GM12892 (cell line): ENCODE measurements around the gene ADARB2.

Experiments
- DNase-seq: peaks from one replicate; pipeline ENCODE4 v3.0.0; 2011; ENCODE audit not compliant: insufficient read length
- FAIRE-seq: peaks from 2 replicates; lab custom pipeline; 2011; peaks lifted over from hg19 to GRCh38; lab: Jason Lieb, UNC
- POLR2A ChIP-seq: IDR thresholded peaks from 2 replicates; pipeline ENCODE4 v1.6.1; 2011; ENCODE audit warnings: low read depth, low read length, control low read depth
- POLR2AphosphoS5 ChIP-seq: IDR thresholded peaks from 2 replicates; pipeline ENCODE4 v1.6.1; 2011; ENCODE audit warnings: low read depth, low read length, control low read depth
- TAF1 ChIP-seq: IDR thresholded peaks from 2 replicates; pipeline ENCODE4 v1.6.1; 2011; ENCODE audit warnings: low read depth, mild to moderate bottlenecking, control low read depth, low read length, borderline replicate concordance

The ADARB2 gene

GRCh38 chr10:1188558-1189135 lies 548.7 kb downstream of the ADARB2 start:
- TF ChIP-seq POLR2A (no peak), TAF1 (no peak), POLR2AphosphoS5 (no peak)
- DNase-seq (no peak), FAIRE-seq (no peak)

- TF ChIP-seq POLR2AphosphoS5 (no peak), TAF1 (no peak), POLR2A (no peak)
Observed at GRCh38 chr10:1187855-1188557, 549.3 kb downstream of the ADARB2 start.

GRCh38 chr10:1187151-1187854 lies 550.0 kb downstream of the ADARB2 start:
- FAIRE-seq = no peak
- no peak for DNase-seq
- no peak for TF ChIP-seq POLR2A
- no peak for TF ChIP-seq TAF1
- no peak for TF ChIP-seq POLR2AphosphoS5

More at GRCh38 chr10:1187855-1188557, 549.3 kb downstream of the ADARB2 start:
- no peak for FAIRE-seq
- no peak for DNase-seq

- no peak for DNase-seq
- no peak for FAIRE-seq
- TF ChIP-seq POLR2AphosphoS5 (no peak), POLR2A (no peak), TAF1 (no peak)
Observed at GRCh38 chr10:1186683-1186990, 550.7 kb downstream of the ADARB2 start.

- no peak for FAIRE-seq
- TF ChIP-seq POLR2A (no peak), TAF1 (no peak), POLR2AphosphoS5 (no peak)
- DNase-seq = no peak
Observed at GRCh38 chr10:1185911-1186682, 551.2 kb downstream of the ADARB2 start.

- TF ChIP-seq POLR2AphosphoS5 (no peak), TAF1 (no peak), POLR2A (no peak)
- FAIRE-seq (no peak), DNase-seq (no peak)
Observed at GRCh38 chr10:1184541-1185430, 552.5 kb downstream of the ADARB2 start.

- no peak for TF ChIP-seq TAF1
- no peak for TF ChIP-seq POLR2A
- TF ChIP-seq POLR2AphosphoS5 = no peak
- no peak for FAIRE-seq
- DNase-seq = no peak
Observed at GRCh38 chr10:1183701-1184100, 553.6 kb downstream of the ADARB2 start.

- TF ChIP-seq POLR2A (no peak), POLR2AphosphoS5 (no peak), TAF1 (no peak)
- FAIRE-seq (no peak), DNase-seq (no peak)
Observed at GRCh38 chr10:1183033-1183396, 554.3 kb downstream of the ADARB2 start.

GRCh38 chr10:1182280-1183032 lies 554.9 kb downstream of the ADARB2 start:
- DNase-seq = no peak
- FAIRE-seq = no peak

GRCh38 chr10:1180836-1181235 lies 556.5 kb downstream of the ADARB2 start:
- DNase-seq (no peak), FAIRE-seq (no peak)
- TF ChIP-seq POLR2AphosphoS5 (no peak), TAF1 (no peak), POLR2A (no peak)

More at GRCh38 chr10:1182280-1183032, 554.9 kb downstream of the ADARB2 start:
- TF ChIP-seq POLR2A (no peak), POLR2AphosphoS5 (no peak), TAF1 (no peak)
